ENCODE measurements around the gene UGT1A9. TPM values are rescaled to one million over a fixed set of nuclear protein-coding genes. Genes with fewer than 3 reads are reported as not detected.

Gene UGT1A9
- total RNA-seq, 1 donor from 2014 or later = not detected

GRCh38 chr2:233821709-233822100, 150.0 kb downstream of the UGT1A9 start:
- ATAC-seq (ENCODE audit: poor library complexity) (no peak), DNase-seq (no peak)
- intact Hi-C loops (cut with DNase I) = no loop called here

- ATAC-seq (ENCODE audit: poor library complexity) (no peak), DNase-seq (no peak)
- intact Hi-C loops (cut with DNase I) = no loop called here
These were observed 150.5 kb downstream of the UGT1A9 start for GRCh38 chr2:233822101-233822771.

Other genes with a start within 250 kb of the UGT1A9 start
- 18.0 TPM for gene USP40, start 105.1 kb upstream of the UGT1A9 start, total RNA-seq
- not detected for gene UGT1A8, start 54.3 kb upstream of the UGT1A9 start, total RNA-seq
- gene UGT1A10, start 35.5 kb upstream of the UGT1A9 start, total RNA-seq = not detected
- not detected for gene UGT1A7, start 10.0 kb downstream of the UGT1A9 start, total RNA-seq
- gene UGT1A6, start 21.0 kb downstream of the UGT1A9 start, total RNA-seq = 0.32 TPM
- not detected for gene UGT1A5, start 41.0 kb downstream of the UGT1A9 start, total RNA-seq
- gene UGT1A4, start 46.8 kb downstream of the UGT1A9 start, total RNA-seq = not detected
- gene UGT1A3, start 57.1 kb downstream of the UGT1A9 start, total RNA-seq = not detected
- not detected for gene UGT1A1, start 88.4 kb downstream of the UGT1A9 start, total RNA-seq
- gene MROH2A, start 106.4 kb downstream of the UGT1A9 start, total RNA-seq = not detected
- 0.40 TPM for gene HJURP, start 182.6 kb downstream of the UGT1A9 start, total RNA-seq
- not detected for gene TRPM8, start 245.5 kb downstream of the UGT1A9 start, total RNA-seq